ENCODE results near the gene MBOAT7.

DNA sequence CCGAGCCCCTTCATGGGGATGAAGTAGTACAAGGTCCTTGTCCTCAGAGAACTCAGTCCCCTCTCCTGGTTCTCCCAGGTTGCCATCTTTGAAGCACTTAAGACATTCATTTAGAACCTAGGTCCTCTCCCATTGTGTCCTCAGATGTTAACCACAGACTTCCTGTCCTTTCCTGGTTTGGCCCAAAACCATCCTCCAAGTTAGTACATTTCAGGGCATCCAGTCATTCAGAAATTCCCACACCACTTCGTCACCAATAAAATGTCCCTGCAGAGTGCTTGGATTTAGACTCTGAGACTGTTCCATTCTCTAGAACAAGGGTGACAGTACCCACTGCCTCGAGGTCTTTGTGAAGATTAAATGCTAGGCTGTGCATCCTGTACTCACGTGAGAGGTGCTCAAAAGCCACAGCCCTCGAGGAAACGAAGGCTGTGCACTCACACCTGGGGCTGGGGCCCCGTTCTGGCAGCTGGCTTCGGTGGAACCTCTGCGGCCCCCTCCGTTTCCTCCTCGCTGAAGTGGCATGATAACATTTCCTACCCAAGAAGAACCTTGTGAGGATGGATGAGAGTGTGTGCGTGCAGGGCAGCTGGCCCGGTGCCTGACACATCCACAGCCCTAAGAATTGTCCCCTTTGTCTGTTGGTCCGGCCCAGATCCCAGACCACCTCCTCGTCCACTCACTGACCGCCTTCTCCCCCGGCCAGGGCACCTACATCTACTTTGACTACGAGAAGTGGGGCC lies 34.6 kb downstream of the MBOAT7 start:
- no peak for TF ChIP-seq ZNF274 (IDR thresholded peaks at IDR 0.05; ENCODE audit: low read depth, low read length)
- no peak for TF ChIP-seq YY1 (IDR thresholded peaks at IDR 0.05; ENCODE audit: insufficient read depth, insufficient read length)
